GM12878 (cell line): ENCODE measurements around the gene RDH5.

Experiments
- BACH1 ChIP-seq: fragments of 450-650 bp; IDR thresholded peaks from 2 replicates; pipeline ENCODE4 v1.6.1; 2017; ENCODE audit warnings: mild to moderate bottlenecking, borderline replicate concordance
- CBX5 ChIP-seq: sonication (generic); IDR thresholded peaks from 2 replicates; pipeline ENCODE4 v1.6.1; 2016; ENCODE audit warnings: low read depth, moderate library complexity, mild to moderate bottlenecking, inconsistent platforms
- CTCF ChIP-seq, 3 experiments: IDR thresholded peaks in 2 of 3; conservative IDR thresholded peaks in 1 of 3; 2 replicates each; pipeline ENCODE4 v1.5.1; 2011; ENCODE audit warnings: low read depth in 3 of 3, low read length in 3 of 3, mild to moderate bottlenecking in 3 of 3, control low read depth in 2 of 3, moderate library complexity in 2 of 3, inconsistent platforms in 1 of 3, mixed read lengths in 1 of 3; ENCODE audit not compliant: control insufficient read depth in 2 of 3, insufficient read depth in 1 of 3; ENCODE audit errors: extremely low read depth in 1 of 3
- EP300 ChIP-seq, 2 experiments: fragments of 150-350 bp in 1 of 2; IDR thresholded peaks; 2 replicates each; pipeline ENCODE4 v1.6.1; 2011 to 2012; ENCODE audit warnings: low read depth in 2 of 2, low read length in 2 of 2, borderline replicate concordance in 1 of 2, improper control_type of control experiment in 1 of 2, inconsistent platforms in 1 of 2; ENCODE audit not compliant: control insufficient read depth in 1 of 2
- EZH2 ChIP-seq: IDR thresholded peaks from 2 replicates; pipeline ENCODE4 v1.6.1; 2012; ENCODE audit warnings: low read depth, mild to moderate bottlenecking, control low read depth, inconsistent platforms, low read length, borderline replicate concordance; ENCODE audit not compliant: control insufficient read depth
- JUND ChIP-seq: IDR thresholded peaks from 2 replicates; pipeline ENCODE4 v1.6.1; 2012; ENCODE audit warnings: low read depth, mild to moderate bottlenecking, low read length, improper control_type of control experiment, moderate library complexity
- MAX ChIP-seq: IDR thresholded peaks from 2 replicates; pipeline ENCODE4 v1.6.1; 2012; ENCODE audit warnings: low read depth, low read length, improper control_type of control experiment
- POLR2AphosphoS5 ChIP-seq: IDR thresholded peaks from 2 replicates; pipeline ENCODE4 v1.6.1; 2011; ENCODE audit warnings: mild to moderate bottlenecking, low read length, inconsistent platforms
- TAF1 ChIP-seq: IDR thresholded peaks from 2 replicates; pipeline ENCODE4 v1.6.1; 2011; ENCODE audit warnings: mild to moderate bottlenecking, low read depth, low read length, borderline replicate concordance
- TCF3 ChIP-seq: IDR thresholded peaks from 2 replicates; pipeline ENCODE4 v1.6.1; 2012; ENCODE audit warnings: low read depth, mild to moderate bottlenecking, low read length, borderline replicate concordance; ENCODE audit not compliant: insufficient read depth
- WRNIP1 ChIP-seq: IDR thresholded peaks from 2 replicates; pipeline ENCODE4 v1.6.1; 2011; ENCODE audit warnings: low read depth, low read length, improper control_type of control experiment, borderline replicate concordance
- YY1 ChIP-seq: IDR thresholded peaks from 2 replicates; pipeline ENCODE4 v1.6.1; 2011; ENCODE audit warnings: low read depth, mild to moderate bottlenecking, low read length
- ZNF592 ChIP-seq: fragments of 450-650 bp; IDR thresholded peaks from 2 replicates; pipeline ENCODE4 v1.6.1; 2017; ENCODE audit warnings: mild to moderate bottlenecking, moderate library complexity

- TF ChIP-seq WRNIP1 (no peak), CTCF (IDR thresholded peaks at IDR 0.05 in 2 of 3, conservative IDR thresholded peaks at IDR 0.05 in 1 of 3; ENCODE audit: control insufficient read depth in 2 of 3, extremely low read depth in 1 of 3, insufficient read depth in 1 of 3, low read depth in 3 of 3, low read length in 3 of 3) (no peak), BACH1 (no peak), EZH2 (no peak), MAX (no peak), ZNF592 (no peak), JUND (no peak), EP300 (IDR thresholded peaks at IDR 0.05; ENCODE audit: borderline replicate concordance in 1 of 2, control insufficient read depth in 1 of 2, low read depth in 2 of 2, low read length in 2 of 2) (no peak), YY1 (no peak), TAF1 (no peak), CBX5 (no peak), TCF3 (no peak), POLR2AphosphoS5 (no peak)
Measured at GRCh38 chr12:55675666-55676065, 44.5 kb upstream of the RDH5 start.
